ENCODE data around the gene CGNL1. TPM values are rescaled to one million over a fixed set of nuclear protein-coding genes. Genes with fewer than 3 reads are reported as not detected.

The CGNL1 gene
- total RNA-seq, 4 donors from 2014 or later = 40.7 to 74.4 (median 56.0) TPM

- no peaks in the 10 kb centered on the region for H3K27me3 ChIP-seq
- intact Hi-C loops (cut with DNase I) = no loop called here
- no peaks in the 10 kb centered on the region for H3K4me1 ChIP-seq
- H3K9me3 ChIP-seq = no peaks in the 10 kb centered on the region
- H3K4me3 ChIP-seq (replicated peaks in 1 of 3) = no peak overlapping the region
- WGBS, 2 donors = 83 to 90% methylated on average over 8 of the region's 8 CpGs
- H3K27ac ChIP-seq = no peak overlapping the region
- DNase-seq = no peak
- H3K36me3 ChIP-seq = no peaks in the 10 kb centered on the region
- TF ChIP-seq CTCF (IDR thresholded peaks at IDR 0.05) (no peak), POLR2A (IDR thresholded peaks at IDR 0.05) (no peak)
These were observed 204.1 kb downstream of the CGNL1 start for GRCh38 chr15:57580428-57580827.

GRCh38 chr15:57580866-57581265 lies 204.6 kb downstream of the CGNL1 start:
- Histone ChIP-seq H3K27me3 (no peaks in the 10 kb centered on the region), H3K4me3 (replicated peaks in 1 of 3) (no peak overlapping the region), H3K9me3 (no peaks in the 10 kb centered on the region), H3K36me3 (no peaks in the 10 kb centered on the region), H3K4me1 (no peaks in the 10 kb centered on the region), H3K27ac (no peak overlapping the region)
- DNase-seq = no peak
- WGBS, 2 donors = 89 to 95% methylated on average over 5 of the region's 5 CpGs
- TF ChIP-seq CTCF (IDR thresholded peaks at IDR 0.05) = no peak
- no peak for TF ChIP-seq POLR2A (IDR thresholded peaks at IDR 0.05)
- intact Hi-C loops (cut with DNase I) = no loop called here

GRCh38 chr15:57582090-57582489 lies 205.8 kb downstream of the CGNL1 start:
- WGBS, 2 donors = 82 to 83% methylated on average over 1 of the region's 1 CpG
- TF ChIP-seq CTCF (IDR thresholded peaks at IDR 0.05) (no peak), POLR2A (IDR thresholded peaks at IDR 0.05) (no peak)

GRCh38 chr15:57583282-57583681 lies 207.0 kb downstream of the CGNL1 start:
- Histone ChIP-seq H3K4me3 (replicated peaks in 1 of 3) (no peak overlapping the region), H3K9me3 (no peaks in the 10 kb centered on the region), H3K27ac (no peak overlapping the region), H3K27me3 (no peaks in the 10 kb centered on the region), H3K36me3 (no peaks in the 10 kb centered on the region), H3K4me1 (no peaks in the 10 kb centered on the region)
- no peak for DNase-seq
- TF ChIP-seq POLR2A (IDR thresholded peaks at IDR 0.05) (no peak), CTCF (IDR thresholded peaks at IDR 0.05) (no peak)
- intact Hi-C loops (cut with DNase I) = no loop called here
- WGBS, 2 donors = 92 to 93% methylated on average over 2 of the region's 2 CpGs

More at GRCh38 chr15:57582090-57582489, 205.8 kb downstream of the CGNL1 start:
- H3K4me3 ChIP-seq (replicated peaks in 1 of 3) = no peak overlapping the region
- H3K27me3 ChIP-seq = no peaks in the 10 kb centered on the region
- H3K4me1 ChIP-seq = no peaks in the 10 kb centered on the region
- intact Hi-C loops (cut with DNase I) = no loop called here
- DNase-seq = no peak
- H3K27ac ChIP-seq = no peak overlapping the region
- H3K36me3 ChIP-seq = no peaks in the 10 kb centered on the region
- H3K9me3 ChIP-seq = no peaks in the 10 kb centered on the region

- Histone ChIP-seq H3K36me3 (no peaks in the 10 kb centered on the region), H3K4me3 (replicated peaks in 1 of 3) (no peak overlapping the region), H3K27me3 (no peaks in the 10 kb centered on the region), H3K27ac (no peak overlapping the region), H3K4me1 (no peaks in the 10 kb centered on the region), H3K9me3 (no peaks in the 10 kb centered on the region)
- TF ChIP-seq POLR2A (IDR thresholded peaks at IDR 0.05) = no peak
- no peak for TF ChIP-seq CTCF (IDR thresholded peaks at IDR 0.05)
- intact Hi-C loops (cut with DNase I) = no loop called here
- no peak for DNase-seq
- 84 to 89% methylated on average over 3 of the region's 3 CpGs for WGBS, 2 donors
These were observed 207.4 kb downstream of the CGNL1 start for GRCh38 chr15:57583720-57584119.
